ENCODE results near the gene RNF5. TPM values are rescaled to one million over a fixed set of nuclear protein-coding genes. Genes with fewer than 3 reads are reported as not detected.
A peak's percentile ranks its signal among the peaks of the same experiment; 100 is the strongest.

The RNF5 gene
- total and polyA plus RNA-seq, 2 donors (not counting 1 experiment from before 2014, with no cell fraction given) = 25.5 to 40.7 TPM

GRCh38 chr6:32158052-32158451 is 20.2 kb upstream of the RNF5 start:
- Histone ChIP-seq H4K20me1 (ENCODE audit: control insufficient read depth, insufficient read depth, low read length, poor library complexity, severe bottlenecking) (no peaks in the 10 kb centered on the region), H3K4me3 (ENCODE audit: control extremely low read depth in 1 of 5, extremely low read depth in 1 of 5, insufficient read depth in 1 of 5, low read depth in 2 of 5, low read length in 4 of 5) (no peak overlapping the region), H2AFZ (ENCODE audit: insufficient read depth, low read depth, low read length, poor library complexity, severe bottlenecking) (no peak overlapping the region), H3K36me3 (replicated peaks in 1 of 2; ENCODE audit: control extremely low read depth in 1 of 2, control insufficient read depth in 1 of 2, extremely low read depth in 1 of 2, insufficient read depth in 2 of 2, low read length in 1 of 2) (no peaks in the 10 kb centered on the region), H3K27me3 (replicated peaks in 1 of 4; ENCODE audit: control extremely low read depth in 1 of 4, control insufficient read depth in 3 of 4, insufficient read depth in 4 of 4, low read length in 3 of 4) (peaks cover 0 to 20% (median 4%) of the 10 kb centered on the region in 4 experiments), H3K4me2 (replicated peaks; ENCODE audit: low read depth, low read length, poor library complexity, severe bottlenecking) (no peak overlapping the region), H3K9ac (ENCODE audit: low read length) (no peak overlapping the region), H3K79me2 (ENCODE audit: control insufficient read depth, insufficient read depth, low read length) (no peaks in the 10 kb centered on the region), H3K27ac (ENCODE audit: low read length in 2 of 2) (no peak overlapping the region), H3K4me1 (ENCODE audit: control insufficient read depth in 2 of 2, insufficient read depth in 2 of 2, low read length in 2 of 2) (peaks cover 15 to 26% of the 10 kb centered on the region in 2 donors), H3K9me3 (ENCODE audit: control extremely low read depth in 1 of 3, control insufficient read depth in 2 of 3, insufficient read depth in 1 of 3, low read length in 2 of 3) (no peaks in the 10 kb centered on the region)
- no peak overlapping the region for H3K4me3 Mint-ChIP-seq
- TF ChIP-seq CTCF (IDR thresholded peaks at IDR 0.05) (no peak), EZH2 (IDR thresholded peaks at IDR 0.05; ENCODE audit: borderline replicate concordance, insufficient read depth, low read depth, low read length, poor library complexity, severe bottlenecking) (no peak)
- POLR2A ChIA-PET = no interaction called here
- peaks cover 22% of the 10 kb centered on the region for H3K4me1 Mint-ChIP-seq
- H3K9me3 Mint-ChIP-seq (ENCODE audit: insufficient read depth) = no peaks in the 10 kb centered on the region
- DNase-seq = no peak
- intact Hi-C loops (cut with micrococcal nuclease) = loop anchor here (10.0 kb wide), 1 partner anchor 113 kb away; no protein-coding TSS in a partner anchor
- H3K27me3 Mint-ChIP-seq = peaks cover 4% of the 10 kb centered on the region
- H3K27ac Mint-ChIP-seq = no peak overlapping the region
- ATAC-seq (ENCODE audit: low read depth) = no peak
- CTCF ChIA-PET = interaction anchor here (0.8 kb wide), 1 partner anchor 39 kb away, joined by 3 read pairs; no protein-coding TSS in a partner anchor

- H3K27me3 Mint-ChIP-seq = no peaks in the 10 kb centered on the region
- Histone ChIP-seq H3K4me2 (replicated peaks; ENCODE audit: low read depth, low read length, poor library complexity, severe bottlenecking) (no peak overlapping the region), H3K9ac (ENCODE audit: low read length) (no peak overlapping the region), H3K27me3 (replicated peaks in 1 of 4; ENCODE audit: control extremely low read depth in 1 of 4, control insufficient read depth in 3 of 4, insufficient read depth in 4 of 4, low read length in 3 of 4) (no peaks in the 10 kb centered on the region), H3K4me1 (ENCODE audit: control insufficient read depth in 2 of 2, insufficient read depth in 2 of 2, low read length in 2 of 2) (peaks cover 0 to 6% of the 10 kb centered on the region in 2 donors), H3K27ac (ENCODE audit: low read length in 2 of 2) (no peak overlapping the region), H4K20me1 (ENCODE audit: control insufficient read depth, insufficient read depth, low read length, poor library complexity, severe bottlenecking) (no peaks in the 10 kb centered on the region), H3K9me3 (ENCODE audit: control extremely low read depth in 1 of 3, control insufficient read depth in 2 of 3, insufficient read depth in 1 of 3, low read length in 2 of 3) (no peaks in the 10 kb centered on the region), H2AFZ (ENCODE audit: insufficient read depth, low read depth, low read length, poor library complexity, severe bottlenecking) (no peak overlapping the region), H3K4me3 (ENCODE audit: control extremely low read depth in 1 of 5, extremely low read depth in 1 of 5, insufficient read depth in 1 of 5, low read depth in 2 of 5, low read length in 4 of 5) (no peak overlapping the region), H3K79me2 (ENCODE audit: control insufficient read depth, insufficient read depth, low read length) (no peaks in the 10 kb centered on the region), H3K36me3 (replicated peaks in 1 of 2; ENCODE audit: control extremely low read depth in 1 of 2, control insufficient read depth in 1 of 2, extremely low read depth in 1 of 2, insufficient read depth in 2 of 2, low read length in 1 of 2) (peaks cover 0 to 3% of the 10 kb centered on the region in 2 experiments)
- ChIA-PET CTCF (interaction anchor here (0.5 to 1.2 kb wide), 3 partner anchors 25 to 478 kb away, joined by 3 read pairs; no protein-coding TSS in a partner anchor), POLR2A (no interaction called here)
- H3K9me3 Mint-ChIP-seq (ENCODE audit: insufficient read depth) = no peaks in the 10 kb centered on the region
- H3K4me3 Mint-ChIP-seq = no peak overlapping the region
- TF ChIP-seq EZH2 (IDR thresholded peaks at IDR 0.05; ENCODE audit: borderline replicate concordance, insufficient read depth, low read depth, low read length, poor library complexity, severe bottlenecking) = no peak
- no peak for TF ChIP-seq CTCF (IDR thresholded peaks at IDR 0.05)
- 98% methylated on average over 5 of the region's 7 CpGs for WGBS (ENCODE audit: insufficient coverage)
- ATAC-seq (ENCODE audit: low read depth) = no peak
- DNase-seq = peak; percentile 3
- H3K4me1 Mint-ChIP-seq = peaks cover 8% of the 10 kb centered on the region
- intact Hi-C loops (cut with micrococcal nuclease) = no loop called here
- no peak overlapping the region for H3K27ac Mint-ChIP-seq
These were observed 14.5 kb upstream of the RNF5 start for GRCh38 chr6:32163559-32164258.

Data from B cell (primary cell).